H1 (cell line): ENCODE data around the gene NAV2. TPM values are rescaled to one million over a fixed set of nuclear protein-coding genes. Genes with fewer than 3 reads are reported as not detected.

Source experiments
- CTCF ChIA-PET: fragments of 300-600 bp; sonication (Branson Sonifier 250); formaldehyde crosslinking; loops from one replicate; lab custom pipeline; 2021; ENCODE audit not compliant: partially characterized antibody; lab: Charles Lee
- POLR2A ChIA-PET: fragments of 300-600 bp; sonication (Branson Sonifier 250); formaldehyde crosslinking; loops from one replicate; lab custom pipeline; 2021; ENCODE audit warnings: inconsistent platforms; ENCODE audit not compliant: partially characterized antibody; lab: Charles Lee
- DNase-seq, 2 experiments: peaks; one replicate each; pipeline versions ENCODE4 v3.0.0 to v3.0.0-alpha.2; 2010 to 2022; ENCODE audit warnings: low spot score in 2 of 2, low read depth in 1 of 2, mixed read lengths in 1 of 2
- FAIRE-seq: peaks from 2 replicates; lab custom pipeline; 2011; peaks lifted over from hg19 to GRCh38; lab: Jason Lieb, UNC
- H2AFZ ChIP-seq: 2 replicates; pipeline ENCODE4 v1.8.1; 2012; ENCODE audit warnings: low read length, inconsistent platforms
- H2AK5ac ChIP-seq: 2 replicates; pipeline ENCODE4 v1.6.1; 2013; ENCODE audit warnings: low read depth, low read length
- H2BK120ac ChIP-seq: replicated peaks from 2 replicates; pipeline ENCODE3; 2013; ENCODE audit warnings: low read depth, low read length, inconsistent platforms
- H2BK12ac ChIP-seq: 2 replicates; pipeline ENCODE4 v1.6.1; 2013; ENCODE audit warnings: low read depth, low read length
- H2BK15ac ChIP-seq: 2 replicates; pipeline ENCODE4 v1.6.1; 2013; ENCODE audit warnings: low read length
- H2BK20ac ChIP-seq: 2 replicates; pipeline ENCODE4 v1.6.1; 2013; ENCODE audit warnings: low read length
- H2BK5ac ChIP-seq: 2 replicates; pipeline ENCODE4 v1.6.1; 2013; ENCODE audit warnings: low read depth, low read length
- H3K14ac ChIP-seq: 2 replicates; pipeline ENCODE4 v1.6.1; 2013; ENCODE audit warnings: inconsistent platforms; ENCODE audit not compliant: insufficient read length
- H3K18ac ChIP-seq: 2 replicates; pipeline ENCODE4 v1.6.1; 2013; ENCODE audit warnings: low read length; ENCODE audit errors: extremely low read depth
- H3K23ac ChIP-seq: 2 replicates; pipeline ENCODE4 v1.6.1; 2013; ENCODE audit warnings: inconsistent platforms; ENCODE audit not compliant: insufficient read length
- H3K23me2 ChIP-seq: 2 replicates; pipeline ENCODE4 v1.6.1; 2013; ENCODE audit warnings: low read depth, low read length
- H3K27ac ChIP-seq: 2 replicates; pipeline ENCODE4 v1.6.1; 2011; ENCODE audit warnings: low read depth, low read length, inconsistent platforms
- H3K27me3 ChIP-seq, 4 experiments: replicated peaks in 1 of 4; 1 replicate in 1 of 4; 2 replicates in 3 of 4; pipeline versions ENCODE4 v1.6.1 to v1.8.1; 2011 to 2013; ENCODE audit warnings: low read length in 3 of 4, mild to moderate bottlenecking in 3 of 4, inconsistent platforms in 2 of 4, mixed read lengths in 2 of 4, moderate library complexity in 1 of 4; ENCODE audit not compliant: control insufficient read depth in 3 of 4, insufficient read depth in 3 of 4; ENCODE audit errors: extremely low read depth in 1 of 4
- H3K36me3 ChIP-seq, 4 experiments: 2 replicates each; pipeline versions ENCODE4 v1.6.1 to v1.8.1; 2011 to 2013; ENCODE audit warnings: mild to moderate bottlenecking in 4 of 4, low read length in 3 of 4, moderate library complexity in 2 of 4, control low read depth in 1 of 4, inconsistent platforms in 1 of 4; ENCODE audit not compliant: insufficient read depth in 4 of 4, control insufficient read depth in 2 of 4
- H3K4ac ChIP-seq: replicated peaks from 2 replicates; pipeline ENCODE3; 2013; ENCODE audit warnings: low read length, low read depth, mixed read lengths, inconsistent platforms; ENCODE audit not compliant: insufficient read length
- H3K4me1 ChIP-seq, 4 experiments: replicated peaks in 1 of 4; 1 replicate in 1 of 4; 2 replicates in 3 of 4; pipeline versions ENCODE4 v1.6.1 to v1.8.1; 2011 to 2013; ENCODE audit warnings: low read length in 3 of 4, inconsistent platforms in 2 of 4, mixed read lengths in 1 of 4; ENCODE audit not compliant: insufficient read depth in 4 of 4, control insufficient read depth in 3 of 4
- H3K4me2 ChIP-seq, 2 experiments: 2 replicates each; pipeline versions ENCODE4 v1.6.1 to v1.8.1; 2011 to 2013; ENCODE audit warnings: low read depth in 2 of 2, low read length in 2 of 2, control low read depth in 1 of 2, inconsistent platforms in 1 of 2, mild to moderate bottlenecking in 1 of 2; ENCODE audit not compliant: insufficient read depth in 1 of 2
- H3K4me3 ChIP-seq, 4 experiments: fragments of 200-600, 300-600 bp in 1 of 4; sonication (generic), shearing (Covaris generic), sonication (Bioruptor Twin) in 1 of 4; 2 replicates each; pipeline versions ENCODE4 v1.5.1 to v1.8.1; 2011 to 2016; ENCODE audit warnings: low read length in 4 of 4, low read depth in 3 of 4, control low read depth in 2 of 4, inconsistent platforms in 2 of 4, mild to moderate bottlenecking in 2 of 4, mixed read lengths in 1 of 4, moderate library complexity in 1 of 4; ENCODE audit not compliant: insufficient read depth in 2 of 4; ENCODE audit errors: extremely low read depth in 1 of 4
- H3K56ac ChIP-seq: replicated peaks from 2 replicates; pipeline ENCODE3; 2013; ENCODE audit warnings: low read depth, mild to moderate bottlenecking, mixed read lengths, low read length, inconsistent platforms; ENCODE audit not compliant: insufficient read length
- H3K79me1 ChIP-seq: 2 replicates; pipeline ENCODE4 v1.6.1; 2013; ENCODE audit warnings: low read depth, low read length, control low read depth
- H3K79me2 ChIP-seq, 2 experiments: 2 replicates each; pipeline versions ENCODE4 v1.6.1 to v1.8.1; 2012 to 2013; ENCODE audit warnings: low read length in 2 of 2, mild to moderate bottlenecking in 2 of 2, inconsistent platforms in 1 of 2; ENCODE audit not compliant: insufficient read depth in 2 of 2, control insufficient read depth in 1 of 2
- H3K9ac ChIP-seq, 4 experiments: replicated peaks in 1 of 4; 1 replicate in 1 of 4; 2 replicates in 3 of 4; pipeline versions ENCODE4 v1.6.1 to v1.8.1; 2011 to 2013; ENCODE audit warnings: low read depth in 3 of 4, low read length in 3 of 4, control low read depth in 2 of 4, mild to moderate bottlenecking in 2 of 4, moderate library complexity in 2 of 4, inconsistent platforms in 1 of 4; ENCODE audit errors: extremely low read depth in 1 of 4
- H3K9me3 ChIP-seq, 2 experiments: 2 replicates each; pipeline versions ENCODE4 v1.6.1 to v1.8.1; 2012 to 2013; ENCODE audit warnings: mild to moderate bottlenecking in 2 of 2, moderate library complexity in 2 of 2, control low read depth in 1 of 2, inconsistent platforms in 1 of 2, low read depth in 1 of 2, low read length in 1 of 2, mixed read lengths in 1 of 2; ENCODE audit not compliant: insufficient read depth in 2 of 2
- H4K20me1 ChIP-seq, 2 experiments: replicated peaks in 1 of 2; 2 replicates each; pipeline versions ENCODE3 to v1.8.1; 2011 to 2013; ENCODE audit warnings: inconsistent platforms in 2 of 2, low read length in 2 of 2, mild to moderate bottlenecking in 1 of 2; ENCODE audit not compliant: insufficient read depth in 2 of 2, control insufficient read depth in 1 of 2
- H4K5ac ChIP-seq: 2 replicates; pipeline ENCODE4 v1.6.1; 2013; ENCODE audit warnings: low read length, low read depth, mixed read lengths, inconsistent platforms; ENCODE audit not compliant: insufficient read length
- H4K8ac ChIP-seq: 2 replicates; pipeline ENCODE4 v1.8.0; 2013; ENCODE audit warnings: mild to moderate bottlenecking, moderate library complexity, low read length, inconsistent platforms; ENCODE audit not compliant: insufficient read depth; ENCODE audit errors: extremely low read depth
- H4K91ac ChIP-seq: replicated peaks from 2 replicates; pipeline ENCODE3; 2013; ENCODE audit warnings: low read length, mixed read lengths, inconsistent platforms; ENCODE audit not compliant: insufficient read length
- BRCA1 ChIP-seq: IDR thresholded peaks from 2 replicates; pipeline ENCODE4 v1.6.1; 2012; ENCODE audit warnings: low read depth, low read length, improper control_type of control experiment
- E2F6 ChIP-seq: IDR thresholded peaks from 2 replicates; pipeline ENCODE4 v1.6.1; 2012; ENCODE audit warnings: inconsistent platforms
- HDAC6 ChIP-seq: IDR thresholded peaks from one replicate; pipeline ENCODE4 v1.7.1; 2012; ENCODE audit warnings: low read depth, mild to moderate bottlenecking, inconsistent platforms, low read length, moderate library complexity
- MAFK ChIP-seq: IDR thresholded peaks from 2 replicates; pipeline ENCODE4 v1.6.1; 2012; ENCODE audit warnings: low read depth, mild to moderate bottlenecking, improper control_type of control experiment, low read length
- NANOG ChIP-seq: IDR thresholded peaks from 2 replicates; pipeline ENCODE4 v1.6.1; 2011; ENCODE audit warnings: low read length, low read depth, mild to moderate bottlenecking, inconsistent platforms; ENCODE audit not compliant: insufficient read depth, poor library complexity, severe bottlenecking
- PHF8 ChIP-seq: fragments of 200-600 bp; sonication (generic); conservative IDR thresholded peaks from 2 replicates; pipeline ENCODE4 v1.7.1; 2012; ENCODE audit warnings: low read depth, mild to moderate bottlenecking, inconsistent platforms, low read length, moderate library complexity
- POU5F1 ChIP-seq: IDR thresholded peaks from 2 replicates; pipeline ENCODE4 v1.6.1; 2011; ENCODE audit warnings: low read depth, mild to moderate bottlenecking, low read length, moderate library complexity
- RXRA ChIP-seq: IDR thresholded peaks from 2 replicates; pipeline ENCODE4 v1.6.1; 2011; ENCODE audit warnings: low read depth, mild to moderate bottlenecking, low read length, moderate library complexity; ENCODE audit not compliant: insufficient read depth
- SRF ChIP-seq: IDR thresholded peaks from 2 replicates; pipeline ENCODE4 v1.6.1; 2011; ENCODE audit warnings: mild to moderate bottlenecking, low read depth, low read length, moderate library complexity
- TAF7 ChIP-seq: optimal IDR thresholded peaks from 2 replicates; pipeline ENCODE3; 2011; ENCODE audit warnings: low read depth, mild to moderate bottlenecking, inconsistent platforms, low read length, moderate library complexity, borderline replicate concordance
- TEAD4 ChIP-seq: IDR thresholded peaks from 2 replicates; pipeline ENCODE4 v1.6.1; 2012; ENCODE audit warnings: low read depth, low read length, inconsistent platforms, mixed read lengths
- WGBS, 2 experiments: shearing (Covaris generic) in 1 of 2; methylation state at CpG; one replicate each; pipeline versions ENCODE4 v1.1.6 to v1.1.7; 2013 to 2015; ENCODE audit warnings: low lambda C conversion rate in 2 of 2, mixed read lengths in 2 of 2, inconsistent platforms in 1 of 2, low coverage in 1 of 2, missing lambda C conversion rate in 1 of 2; ENCODE audit not compliant: insufficient replicate concordance in 2 of 2, insufficient coverage in 1 of 2, insufficient read length in 1 of 2; ENCODE audit errors: extremely low coverage in 1 of 2, missing lambda C conversion rate in 1 of 2; 5-methylcytosine and 5-hydroxymethylcytosine counted together
- polyA plus RNA-seq, 7 experiments: library from polyadenylated mRNA; depleted of rRNA in 3 of 7; stranded (reverse) in 5 of 7; unstranded in 2 of 7; fragments of >200 nt in 5 of 7; fragments of 200-250 nt in 2 of 7; gene quantifications; 1 replicate in 5 of 7; 2 replicates in 1 of 7; 4 replicates in 1 of 7; pipeline versions ENCODE4 v1.2.1 to v1.2.3, GENCODE V29; 2011 to 2013; ENCODE audit warnings: missing spikeins in 2 of 7, mixed read lengths in 2 of 7
- total RNA-seq: library from RNA; stranded (reverse); fragmentation: NEBNext Ultra II Directional; extraction: Animal tissue kit (Norgen Biotek cat#: 25700); gene quantifications from 2 replicates; pipeline ENCODE4 v1.2.1, GENCODE V29; 2021

Gene NAV2
- total and polyA plus RNA-seq, 2 of the 8 experiments (the other 6 are each of a cell fraction or from before 2014, with no cell fraction given) = 35.6 to 73.6 TPM

- no peak overlapping the region for H4K5ac ChIP-seq
- H3K27me3 ChIP-seq = no peaks in the 10 kb centered on the region
- H3K79me2 ChIP-seq = no peaks in the 10 kb centered on the region
- no peak overlapping the region for H3K4ac ChIP-seq
- no peak overlapping the region for H2BK20ac ChIP-seq
- H4K20me1 ChIP-seq = peaks cover 0 to 8% of the 10 kb centered on the region in 2 experiments
- H3K36me3 ChIP-seq = peaks cover 8 to 18% (median 14%) of the 10 kb centered on the region in 4 experiments; a peak in 6 of 8 replicates
- no peaks in the 10 kb centered on the region for H3K79me1 ChIP-seq
- H2AK5ac ChIP-seq = no peak overlapping the region
- H3K56ac ChIP-seq = no peak overlapping the region
- no peak overlapping the region for H3K18ac ChIP-seq
- no peak overlapping the region for H2BK12ac ChIP-seq
- H3K4me3 ChIP-seq = no peak overlapping the region
- H3K23me2 ChIP-seq = no peaks in the 10 kb centered on the region
- no peak overlapping the region for H2BK120ac ChIP-seq
- CTCF ChIA-PET = interaction anchor here (0.8 to 5.3 kb wide), 8 partner anchors 13 to 178 kb away, joined by 3 to 24 read pairs (median 3); no protein-coding TSS in a partner anchor
- no peak overlapping the region for H4K91ac ChIP-seq
- no peak for FAIRE-seq
- H2AFZ ChIP-seq = no peak overlapping the region
- no peak overlapping the region for H3K27ac ChIP-seq
- H3K9ac ChIP-seq = no peak overlapping the region; a peak in 1 of 7 replicates
- peaks cover 2 to 9% (median 6%) of the 10 kb centered on the region in 4 experiments; a peak in 4 of 7 replicates for H3K4me1 ChIP-seq
- no peak overlapping the region for H2BK5ac ChIP-seq
- H3K23ac ChIP-seq = no peak overlapping the region
- 85% methylated on average over 7 of the region's 7 CpGs; no CpG with 5 or more reads in 1 of the 2 experiments for WGBS, 2 experiments
- H4K8ac ChIP-seq = no peak overlapping the region
- DNase-seq = no peak
- no peak overlapping the region for H2BK15ac ChIP-seq
- H3K4me2 ChIP-seq = no peak overlapping the region
- H3K9me3 ChIP-seq = no peaks in the 10 kb centered on the region
- no peak overlapping the region for H3K14ac ChIP-seq
- POLR2A ChIA-PET = no interaction called here
- TF ChIP-seq POU5F1 (no peak), BRCA1 (no peak), TAF7 (no peak), TEAD4 (no peak), MAFK (no peak), PHF8 (no peak), NANOG (no peak), HDAC6 (no peak), RXRA (no peak), E2F6 (no peak), SRF (no peak)
These were observed 219.2 kb downstream of the NAV2 start for GRCh38 chr11:19931771-19932369.
